Uterus (tissue), 4 donors: ENCODE data around the gene DLGAP1. TPM values are rescaled to one million over a fixed set of nuclear protein-coding genes. Genes with fewer than 3 reads are reported as not detected.

Experiments used
- DNase-seq, 2 donors: peaks; one replicate each; pipeline ENCODE4 v3.0.0-alpha.2; 2019 to 2020
- H3K27ac ChIP-seq, 2 donors: fragments of 200-600 bp; sonication (generic); 1 replicate in 1 of 2; 2 replicates in 1 of 2; pipeline ENCODE4 v1.5.1; 2016 to 2018
- H3K27me3 ChIP-seq, 2 donors: fragments of 200-600 bp; sonication (generic); one replicate each; pipeline ENCODE4 v1.5.1; 2018 to 2019; ENCODE audit warnings: control low read depth in 1 of 2
- H3K36me3 ChIP-seq, 2 donors: fragments of 200-600 bp; sonication (generic); one replicate each; pipeline ENCODE4 v1.5.1; 2019; ENCODE audit warnings: control low read depth in 1 of 2
- H3K4me1 ChIP-seq, 2 donors: fragments of 200-600 bp; sonication (generic); one replicate each; pipeline ENCODE4 v1.5.1; 2018 to 2019; ENCODE audit warnings: control low read depth in 1 of 2
- H3K4me3 ChIP-seq, 2 donors: fragments of 200-600 bp; sonication (generic); 1 replicate in 1 of 2; 2 replicates in 1 of 2; pipeline ENCODE4 v1.5.1; 2018 to 2019; ENCODE audit warnings: mild to moderate bottlenecking in 1 of 2
- H3K9me3 ChIP-seq, 2 donors: fragments of 200-600 bp; sonication (generic); one replicate each; pipeline ENCODE4 v1.5.1; 2019; ENCODE audit warnings: control low read depth in 1 of 2
- CTCF ChIP-seq, 4 experiments: fragments of 200-600 bp in 2 of 4; fragments of 450-650 bp in 2 of 4; sonication (generic) in 2 of 4; IDR thresholded peaks; one replicate each; pipeline ENCODE4 v1.5.1; 2016 to 2019; ENCODE audit warnings: antibody characterized with exemption in 4 of 4, mild to moderate bottlenecking in 2 of 4, moderate library complexity in 1 of 4
- POLR2A ChIP-seq, 2 donors: fragments of 450-650 bp; IDR thresholded peaks; one replicate each; pipeline ENCODE4 v1.6.1; 2016; ENCODE audit warnings: antibody characterized with exemption in 2 of 2, mild to moderate bottlenecking in 1 of 2, moderate library complexity in 1 of 2
- intact Hi-C: fragments of 100-400 bp; cut with DNase I; formaldehyde crosslinking; loops from one replicate; pipeline ENCODE4 v1.15.1; 2023; ENCODE audit warnings: low total_unique reads
- total RNA-seq, 4 donors: library from RNA; depleted of rRNA in 3 of 4; stranded (reverse); fragments of >200 nt in 3 of 4; gene quantifications; one replicate each; pipeline versions ENCODE4 v1.1.0 to v1.2.4, GENCODE V29; 2014 to 2023
- donor health status: DM: yes; HTN: yes; CAD: no.

The DLGAP1 gene
- total RNA-seq, 4 donors from 2014 or later, result 1.0 to 9.6 (median 3.3) TPM

- Histone ChIP-seq H3K9me3 (no peaks in the 10 kb centered on the region), H3K4me3 (no peak overlapping the region), H3K36me3 (no peaks in the 10 kb centered on the region), H3K27ac (no peak overlapping the region), H3K4me1 (no peaks in the 10 kb centered on the region), H3K27me3 (no peaks in the 10 kb centered on the region)
- TF ChIP-seq POLR2A (IDR thresholded peaks at IDR 0.05) (no peak), CTCF (IDR thresholded peaks at IDR 0.05) (no peak)
- DNase-seq, result no peak
- intact Hi-C loops, result no loop called here
Measured at GRCh38 chr18:3952031-3952430, 503.1 kb downstream of the DLGAP1 start.

GRCh38 chr18:3950668-3951404 lies 504.3 kb downstream of the DLGAP1 start:
- Histone ChIP-seq H3K4me3 (no peak overlapping the region), H3K36me3 (no peaks in the 10 kb centered on the region), H3K4me1 (no peaks in the 10 kb centered on the region), H3K9me3 (no peaks in the 10 kb centered on the region), H3K27me3 (no peaks in the 10 kb centered on the region), H3K27ac (no peak overlapping the region)
- no peak for DNase-seq
- intact Hi-C loops, result no loop called here
- no peak for TF ChIP-seq CTCF (IDR thresholded peaks at IDR 0.05)
- TF ChIP-seq POLR2A (IDR thresholded peaks at IDR 0.05), result no peak

- Histone ChIP-seq H3K4me1 (no peaks in the 10 kb centered on the region), H3K27me3 (no peaks in the 10 kb centered on the region), H3K27ac (no peak overlapping the region), H3K9me3 (no peaks in the 10 kb centered on the region), H3K36me3 (no peaks in the 10 kb centered on the region), H3K4me3 (no peak overlapping the region)
- DNase-seq, result no peak
- intact Hi-C loops, result no loop called here
- no peak for TF ChIP-seq POLR2A (IDR thresholded peaks at IDR 0.05)
- TF ChIP-seq CTCF (IDR thresholded peaks at IDR 0.05), result no peak
Measured at GRCh38 chr18:3948958-3949357, 506.1 kb downstream of the DLGAP1 start.

GRCh38 chr18:3947383-3947782 lies 507.7 kb downstream of the DLGAP1 start:
- no peak for TF ChIP-seq CTCF (IDR thresholded peaks at IDR 0.05)
- TF ChIP-seq POLR2A (IDR thresholded peaks at IDR 0.05), result no peak
- Histone ChIP-seq H3K4me1 (no peaks in the 10 kb centered on the region), H3K27me3 (no peaks in the 10 kb centered on the region), H3K36me3 (no peaks in the 10 kb centered on the region), H3K4me3 (no peak overlapping the region), H3K27ac (no peak overlapping the region), H3K9me3 (no peaks in the 10 kb centered on the region)
- intact Hi-C loops, result no loop called here
- no peak for DNase-seq

- DNase-seq, result no peak
Measured at GRCh38 chr18:3935305-3935704, 519.8 kb downstream of the DLGAP1 start.

More at GRCh38 chr18:3935305-3935704, 519.8 kb downstream of the DLGAP1 start:
- H3K27ac ChIP-seq, result no peak overlapping the region
- no peaks in the 10 kb centered on the region for H3K36me3 ChIP-seq
- intact Hi-C loops, result no loop called here
- no peaks in the 10 kb centered on the region for H3K9me3 ChIP-seq
- no peak for TF ChIP-seq POLR2A (IDR thresholded peaks at IDR 0.05)
- TF ChIP-seq CTCF (IDR thresholded peaks at IDR 0.05), result no peak
- no peaks in the 10 kb centered on the region for H3K4me1 ChIP-seq
- no peak overlapping the region for H3K4me3 ChIP-seq
- H3K27me3 ChIP-seq, result no peaks in the 10 kb centered on the region
